HG02938 (cell line): ENCODE results near the gene DEF6.
"Not testable (repeated sequence)": the region's sequence is repeated elsewhere in the genome, so short reads cannot be mapped to it uniquely, and the experiment has no call there.

Experiments used
- ATAC-seq: cut with Tn5 transposase; IDR thresholded peaks from one replicate; pipeline ENCODE4 v1.9.1; 2021; ENCODE audit warnings: mild to moderate bottlenecking, moderate library complexity; ENCODE audit not compliant: unreplicated experiment

The DEF6 gene

DNA sequence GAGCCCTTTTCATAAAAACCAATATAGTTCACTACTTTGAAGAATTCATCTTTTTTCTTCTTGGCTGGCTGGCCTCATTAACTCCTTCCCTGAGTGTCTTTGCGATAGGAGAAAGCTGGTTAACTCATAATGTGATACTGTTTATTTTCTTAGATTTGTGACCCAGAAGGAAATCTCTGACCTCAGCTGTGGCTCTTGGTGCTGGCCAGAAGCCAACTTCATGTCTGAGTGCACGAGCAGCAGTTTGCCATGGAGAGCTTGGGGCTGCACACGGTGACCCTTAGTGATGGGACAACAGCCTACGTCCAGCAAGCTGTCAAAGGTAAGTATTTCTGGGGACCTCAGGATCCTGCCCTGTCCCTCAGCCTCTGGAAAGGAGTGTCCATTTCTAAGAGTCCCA is 16.7 kb upstream of the DEF6 start:
- ATAC-seq = no peak

DNA sequence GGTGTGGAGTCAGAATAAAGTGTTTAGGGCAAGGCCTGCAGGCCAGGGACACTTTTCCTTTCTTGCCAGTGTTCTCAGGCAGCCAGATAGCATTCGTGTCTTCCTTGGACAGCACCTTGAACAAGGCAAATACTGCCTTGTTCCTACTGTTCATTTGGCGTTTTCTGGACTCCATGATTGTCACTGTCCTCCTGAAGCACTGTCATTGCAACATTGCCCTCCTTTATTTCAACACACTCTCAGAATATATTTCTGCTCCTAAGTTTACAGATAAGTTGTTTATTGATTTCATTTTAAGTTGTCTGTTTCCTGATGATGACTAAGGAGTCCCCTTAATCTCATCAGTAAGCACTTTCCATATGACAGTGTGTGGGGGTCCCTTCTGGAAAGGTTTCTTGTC is 15.1 kb upstream of the DEF6 start:
- ATAC-seq = no peak

DNA sequence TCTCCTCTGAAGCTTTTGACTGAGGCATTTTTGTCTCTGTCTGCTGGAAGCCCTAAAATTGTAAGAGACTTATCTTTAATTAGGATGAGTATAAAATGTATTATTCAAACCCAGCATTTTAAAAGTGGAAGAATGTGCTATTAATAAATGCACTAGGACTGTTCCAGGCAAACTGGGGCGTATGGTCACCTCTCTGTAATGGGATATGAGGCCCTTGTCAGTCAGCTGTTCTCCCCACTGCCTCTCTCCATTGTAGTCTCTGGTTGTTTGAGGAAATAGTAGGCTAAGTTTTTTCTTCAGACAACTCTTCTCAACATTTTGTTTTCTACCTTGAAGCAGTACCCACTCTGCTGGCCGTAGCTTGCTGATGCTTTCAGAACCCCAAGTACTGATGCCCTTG is 14.3 kb upstream of the DEF6 start:
- ATAC-seq = no peak

DNA sequence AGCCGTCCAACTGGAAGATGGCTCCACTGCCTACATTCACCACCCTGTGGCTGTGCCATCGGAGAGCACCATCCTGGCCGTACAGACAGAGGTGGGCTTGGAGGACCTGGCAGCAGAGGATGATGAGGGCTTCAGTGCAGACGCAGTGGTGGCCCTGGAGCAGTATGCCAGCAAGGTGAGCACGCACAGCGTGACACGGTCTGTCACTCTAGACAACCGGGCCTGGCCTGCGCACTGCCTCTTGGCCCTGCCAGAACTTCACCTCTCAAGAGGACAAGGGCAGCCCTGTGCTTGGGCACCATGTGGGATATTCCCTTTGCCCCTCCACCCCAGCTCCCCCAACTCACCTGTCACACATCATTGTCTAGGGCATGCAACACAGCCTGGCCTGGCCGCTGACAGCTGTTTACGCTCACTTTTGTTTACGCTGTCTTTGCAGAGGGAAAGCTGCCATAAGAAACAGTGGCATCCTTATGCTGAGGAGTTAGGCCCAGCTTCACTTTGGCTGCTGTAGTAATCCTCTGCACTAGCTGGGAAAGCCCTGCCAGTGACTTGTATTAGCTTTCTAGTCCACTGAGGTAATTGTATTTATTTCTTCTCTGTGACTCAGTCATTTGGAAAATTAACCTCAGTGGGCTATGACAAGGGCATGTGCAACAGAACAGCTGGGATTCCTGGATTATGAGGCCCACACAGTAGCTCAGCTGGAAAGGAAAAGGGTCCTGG is 9.8 kb upstream of the DEF6 start:
- no peak for ATAC-seq

DNA sequence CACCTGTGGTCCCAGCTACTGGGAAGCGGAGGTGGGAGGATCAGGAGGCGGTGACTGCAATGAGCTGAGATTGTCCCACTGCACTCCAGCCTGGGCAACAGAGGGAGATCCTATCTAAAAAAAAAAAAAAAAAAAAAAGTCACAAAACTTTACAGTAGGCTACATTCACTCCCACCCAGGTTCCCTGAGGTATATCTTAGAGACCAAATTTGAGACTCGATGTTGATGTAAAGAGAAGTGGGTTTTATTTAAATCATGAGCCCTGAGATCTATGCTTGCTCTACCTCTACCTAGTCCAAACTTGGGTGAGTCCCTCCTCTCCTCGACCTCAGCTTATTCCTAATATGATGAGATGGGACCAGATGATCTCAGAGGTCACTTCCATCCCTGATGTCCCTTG is 8.8 kb upstream of the DEF6 start:
- no peak for ATAC-seq

DNA sequence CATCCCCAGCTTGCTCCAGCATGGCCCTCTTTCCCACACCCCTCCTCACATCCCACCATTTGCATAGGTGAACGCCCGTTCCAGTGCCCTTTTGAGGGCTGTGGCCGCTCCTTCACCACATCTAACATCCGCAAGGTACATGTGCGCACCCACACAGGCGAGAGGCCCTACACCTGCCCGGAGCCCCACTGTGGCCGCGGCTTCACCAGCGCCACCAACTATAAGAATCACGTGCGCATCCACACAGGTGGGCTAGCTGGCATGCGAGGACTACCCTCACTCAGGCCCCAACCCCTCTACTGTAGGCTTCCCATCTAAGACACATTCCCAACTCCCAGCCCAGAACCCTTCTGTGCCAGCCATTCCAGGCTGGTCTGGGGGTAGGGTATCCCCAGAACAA is 6.1 kb upstream of the DEF6 start:
- no peak for ATAC-seq

DNA sequence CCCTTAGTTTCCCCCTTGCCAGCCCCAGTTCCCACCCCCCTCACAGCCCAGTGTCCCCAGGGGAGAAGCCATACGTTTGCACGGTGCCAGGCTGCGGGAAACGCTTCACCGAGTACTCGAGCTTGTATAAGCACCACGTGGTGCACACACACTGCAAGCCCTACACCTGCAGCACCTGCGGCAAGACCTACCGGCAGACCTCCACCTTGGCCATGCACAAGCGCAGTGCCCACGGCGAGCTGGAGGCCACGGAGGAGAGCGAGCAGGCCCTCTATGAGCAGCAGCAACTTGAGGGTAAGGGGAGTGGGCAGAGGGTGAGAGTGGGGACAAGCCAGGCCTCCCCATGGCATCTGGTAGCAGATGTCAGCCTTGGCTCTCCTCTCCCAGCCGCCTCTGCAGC is 5.1 kb upstream of the DEF6 start:
- no peak for ATAC-seq

DNA sequence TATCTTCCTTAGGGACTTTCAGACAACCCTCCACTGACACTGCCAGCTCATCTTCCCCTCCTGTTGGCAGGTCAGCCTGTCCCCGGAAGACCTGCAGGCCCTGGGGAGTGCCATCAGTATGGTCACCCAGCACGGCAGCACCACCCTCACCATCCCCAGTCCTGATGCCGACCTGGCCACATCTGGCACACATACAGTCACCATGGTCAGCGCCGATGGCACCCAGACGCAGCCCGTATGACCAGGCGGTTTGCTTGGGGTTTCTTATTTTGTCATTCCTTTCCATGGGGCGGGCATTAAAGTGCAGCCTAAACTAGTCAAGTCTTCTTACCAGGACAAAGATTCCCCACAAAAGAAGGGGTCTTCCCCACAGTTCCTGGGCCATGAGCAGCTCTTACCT is 3.9 kb upstream of the DEF6 start:
- ATAC-seq = no peak

DNA sequence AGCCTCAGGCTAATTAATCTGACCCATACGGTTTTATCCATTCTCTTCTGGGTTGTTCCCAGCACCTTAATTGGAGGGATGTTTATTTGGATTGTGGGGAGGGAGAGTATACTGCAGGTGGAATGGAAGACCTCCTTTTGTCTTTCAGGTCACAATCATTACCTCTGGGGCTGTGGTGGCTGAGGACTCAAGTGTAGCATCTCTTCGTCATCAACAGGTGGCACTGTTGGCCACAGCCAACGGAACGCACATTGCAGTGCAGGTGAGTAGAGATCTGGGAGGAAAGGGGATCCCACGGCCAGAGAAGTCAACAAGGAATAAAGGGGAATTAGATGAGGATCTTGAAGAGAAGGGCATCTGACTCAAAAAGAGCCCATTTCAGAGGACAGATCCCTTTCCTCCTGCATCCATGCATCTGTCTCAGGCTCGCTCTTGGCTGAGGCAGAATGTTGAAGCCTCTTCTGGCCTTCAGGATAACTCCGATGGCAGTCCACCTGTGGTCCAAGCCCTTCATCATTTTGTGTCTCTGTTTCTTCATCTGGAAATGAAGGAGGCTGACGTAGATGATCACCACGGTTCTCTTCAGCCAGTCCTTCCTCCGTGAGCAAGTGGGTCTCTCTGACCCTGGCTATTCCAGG is 3.2 kb upstream of the DEF6 start:
- ATAC-seq = no peak

DNA sequence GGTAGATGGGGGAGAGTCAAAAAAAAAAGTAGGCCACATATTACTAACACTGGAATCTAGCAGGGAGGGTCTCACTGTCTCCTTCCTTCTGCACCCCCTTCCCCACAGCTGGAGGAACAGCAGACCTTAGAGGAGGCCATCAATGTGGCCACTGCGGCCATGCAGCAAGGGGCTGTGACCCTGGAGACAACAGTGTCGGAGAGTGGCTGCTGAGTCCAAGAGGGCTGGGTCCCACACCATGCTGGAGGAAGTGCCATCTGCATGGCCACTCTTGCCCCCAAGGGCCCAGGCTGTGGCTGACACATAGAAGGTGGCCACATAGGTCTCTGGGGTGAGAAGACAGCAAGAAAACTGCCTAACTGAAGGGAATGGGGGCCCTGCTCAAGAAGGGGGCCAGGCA is 2.6 kb upstream of the DEF6 start:
- no peak for ATAC-seq

DNA sequence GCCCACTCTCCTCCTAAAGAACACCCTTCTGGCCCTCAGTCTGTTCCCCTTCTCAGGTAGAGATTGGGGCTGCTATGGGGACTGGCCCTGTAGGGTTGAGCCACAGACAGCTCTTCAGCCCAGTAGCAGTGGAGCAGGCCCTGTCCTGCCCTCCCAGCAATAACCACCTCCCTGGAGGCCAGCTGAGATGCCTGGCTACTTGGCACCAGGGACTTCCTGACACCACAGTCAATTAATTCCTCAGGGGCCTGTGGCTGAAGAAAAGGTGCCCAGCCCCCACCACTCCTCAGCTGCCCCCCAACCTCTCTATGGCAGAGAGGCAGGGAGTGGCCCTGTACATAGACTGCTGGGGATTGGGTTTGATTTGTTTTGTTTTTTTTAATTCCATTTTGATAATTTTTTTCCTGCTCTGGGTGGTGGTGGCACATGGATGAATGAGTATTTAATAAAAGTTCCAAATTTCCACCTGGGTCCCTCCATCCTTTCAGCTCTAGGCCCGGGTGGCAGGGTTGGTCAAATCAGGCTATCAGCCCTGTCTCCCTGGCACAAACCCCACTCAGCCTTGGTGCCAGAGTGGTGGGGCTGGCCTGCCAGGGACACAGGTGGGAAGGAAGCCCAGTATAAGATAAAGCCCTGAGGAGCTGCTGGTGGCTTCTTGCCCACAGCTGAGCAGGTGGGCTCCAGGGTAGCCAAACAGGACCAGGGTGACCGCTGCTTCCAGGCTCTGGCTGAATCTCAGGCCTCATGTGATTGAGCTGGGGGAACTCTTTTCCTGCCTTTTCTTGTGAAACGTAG is 1.9 kb upstream of the DEF6 start:
- no peak for ATAC-seq

DNA sequence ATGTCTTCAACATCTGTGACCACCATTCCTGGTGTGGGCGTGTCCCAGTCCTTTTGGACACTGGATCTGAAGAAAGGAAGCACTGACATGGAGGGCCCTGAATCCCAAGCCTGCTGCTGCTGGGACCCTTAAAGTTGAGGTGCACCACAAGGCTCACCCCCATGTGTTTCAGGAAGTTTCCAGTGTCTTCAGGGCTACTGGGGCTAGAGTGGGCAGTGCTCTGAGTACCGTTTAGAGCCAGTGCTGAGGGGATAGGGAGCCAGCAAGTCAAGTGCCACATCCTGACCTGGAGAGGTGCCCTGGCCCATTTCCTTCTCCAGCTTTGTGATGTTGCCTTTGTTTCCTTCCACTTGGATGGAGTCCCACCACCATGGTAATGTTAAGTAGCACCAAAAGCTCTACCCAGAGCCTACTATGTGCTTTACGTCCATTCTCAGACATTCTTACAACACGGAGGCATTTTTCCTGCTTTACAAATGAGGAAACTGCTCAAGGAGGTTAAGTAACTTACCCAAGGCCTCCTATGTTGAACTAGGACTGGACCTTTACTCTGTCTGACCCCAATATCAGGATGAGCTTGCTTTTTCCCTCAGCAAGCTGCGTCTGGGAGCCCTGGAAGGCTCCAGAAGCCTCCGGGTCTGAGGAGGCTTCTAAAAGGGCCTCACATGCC is 552 bp upstream of the DEF6 start:
- ATAC-seq = no peak

DNA sequence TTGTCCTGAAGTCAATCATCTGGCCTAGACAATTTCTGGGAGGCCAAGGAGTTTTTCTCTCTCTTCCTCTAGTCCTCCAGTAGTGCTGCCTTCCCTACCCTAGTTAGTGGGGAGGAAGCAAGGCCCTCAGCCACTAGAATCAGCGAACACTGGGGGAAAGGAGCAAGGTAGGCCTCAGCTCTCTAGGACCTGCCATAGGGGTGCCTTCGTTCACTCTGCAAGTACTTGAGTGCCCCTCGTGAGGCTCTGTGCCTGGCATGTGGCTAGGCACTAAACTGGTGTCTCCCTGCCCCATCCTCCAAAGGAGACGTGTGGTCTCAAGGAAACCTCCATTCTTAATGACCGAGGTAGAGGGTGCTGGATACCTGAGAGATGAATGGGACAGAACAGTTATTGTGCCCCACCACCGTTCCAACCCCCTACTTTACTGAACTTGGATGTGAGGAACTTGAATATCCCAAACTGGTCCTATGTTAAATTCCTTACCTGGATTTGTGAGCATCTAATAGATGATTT is 1.1 kb downstream of the DEF6 start:
- ATAC-seq = no peak

DNA sequence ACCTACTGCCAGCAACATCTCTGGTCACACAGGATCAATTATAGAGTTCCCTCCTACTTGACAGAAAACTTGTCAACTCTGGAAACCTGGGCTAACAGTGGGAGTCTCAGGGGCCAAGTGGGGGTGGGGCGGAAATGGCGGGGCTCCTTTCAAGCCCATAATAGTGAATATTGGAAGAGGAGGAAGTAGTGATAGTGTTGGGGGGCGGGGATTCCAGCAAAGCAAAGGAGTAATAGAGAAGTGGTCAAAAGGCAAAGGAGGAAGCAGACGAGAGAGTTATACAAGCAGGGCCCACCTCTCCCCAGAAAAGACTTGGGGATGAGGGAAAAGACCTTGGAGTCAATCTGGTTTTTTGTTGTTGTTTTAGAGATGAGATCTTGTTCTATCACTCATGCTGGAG is 2.1 kb downstream of the DEF6 start:
- ATAC-seq = no peak

DNA sequence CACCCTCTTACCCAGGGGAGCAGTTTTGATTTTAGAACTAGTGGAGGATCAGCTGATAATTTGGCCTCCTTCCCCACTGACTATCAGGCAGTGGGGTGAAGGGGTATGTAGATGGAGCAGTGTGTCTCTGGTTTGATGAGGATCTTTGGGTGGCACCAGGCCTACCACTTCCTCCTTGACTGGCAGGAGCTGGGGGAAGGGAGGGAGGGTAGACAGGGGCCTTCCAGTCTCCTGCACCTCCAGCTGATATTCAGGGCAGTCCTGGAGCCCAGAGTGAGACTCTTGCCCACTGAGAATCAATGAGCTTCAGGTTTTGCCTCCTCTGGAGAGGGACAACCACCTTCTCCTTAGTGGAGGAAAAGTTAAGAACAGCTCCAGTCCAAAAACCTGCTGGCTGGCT is 3.2 kb downstream of the DEF6 start:
- no peak for ATAC-seq

DNA sequence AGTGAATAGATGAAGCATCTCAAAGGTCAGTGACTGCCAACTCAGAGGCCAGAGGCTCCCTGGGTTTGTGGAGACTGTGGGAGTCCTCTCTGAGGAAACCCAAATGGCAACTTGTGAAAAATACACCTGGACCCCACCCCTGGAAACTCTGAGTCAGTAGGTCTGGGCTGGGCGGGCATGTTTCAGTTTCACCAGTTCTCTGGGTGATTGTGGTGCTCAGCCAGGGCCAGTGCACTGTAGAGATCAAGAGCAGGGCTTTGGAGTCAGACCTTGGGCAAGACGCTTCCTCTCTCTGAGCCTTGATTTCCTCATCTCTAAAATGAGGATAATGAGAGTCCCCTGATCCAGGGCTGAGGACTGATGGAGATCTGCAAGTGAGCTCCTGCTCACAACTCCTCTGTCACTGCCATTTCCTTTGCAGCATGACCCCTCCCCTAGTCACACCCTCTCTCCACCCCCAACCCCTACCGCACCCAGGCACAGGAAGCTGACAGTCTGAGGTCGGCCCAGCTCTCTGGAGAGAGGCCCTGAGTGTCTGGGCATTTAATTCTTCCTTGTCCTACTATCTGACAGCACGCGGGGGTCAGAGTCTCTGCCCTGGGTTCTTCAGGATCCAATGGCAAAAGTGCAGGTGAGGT is 5.1 kb downstream of the DEF6 start:
- peak; percentile 68 for ATAC-seq

DNA sequence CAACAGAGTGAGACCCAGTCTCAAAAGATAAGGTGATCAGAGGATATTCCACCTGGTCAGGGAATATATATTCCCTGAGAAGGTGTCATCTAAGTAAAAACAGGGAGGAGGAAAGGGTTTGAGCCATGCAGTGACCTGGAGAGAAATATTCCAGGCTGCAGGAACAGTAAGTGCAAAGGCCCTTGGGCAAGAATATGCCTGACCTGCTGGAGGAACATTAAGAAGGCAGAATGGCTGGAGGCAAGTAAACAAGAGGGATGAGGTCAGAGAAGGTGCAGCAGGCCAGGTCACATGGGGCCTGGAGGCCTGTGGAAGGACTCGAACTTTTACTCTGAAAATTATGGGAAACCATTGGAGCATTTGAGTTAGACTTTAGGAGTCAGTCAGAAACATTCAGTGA is 6.7 kb downstream of the DEF6 start:
- no peak for ATAC-seq

DNA sequence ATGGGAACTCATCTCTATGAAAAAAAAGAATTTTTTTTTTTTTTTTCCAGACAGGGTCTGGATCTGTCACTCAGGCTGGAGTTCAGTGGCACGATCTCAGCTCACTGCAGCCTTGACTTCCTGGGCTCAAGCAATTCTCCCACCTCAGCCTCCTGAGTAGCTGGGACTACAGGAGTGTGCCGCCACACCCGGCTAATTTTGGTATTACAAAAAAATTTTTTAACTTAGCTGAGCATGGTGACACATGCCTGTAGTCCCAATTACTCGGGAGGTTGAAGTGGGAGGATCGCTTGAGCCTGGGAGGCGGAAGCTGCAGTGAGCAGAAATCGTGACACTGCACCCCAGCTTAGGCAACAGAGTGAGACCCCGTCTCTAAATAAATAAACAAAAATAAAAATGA is 7.5 kb downstream of the DEF6 start:
- ATAC-seq = no peak

DNA sequence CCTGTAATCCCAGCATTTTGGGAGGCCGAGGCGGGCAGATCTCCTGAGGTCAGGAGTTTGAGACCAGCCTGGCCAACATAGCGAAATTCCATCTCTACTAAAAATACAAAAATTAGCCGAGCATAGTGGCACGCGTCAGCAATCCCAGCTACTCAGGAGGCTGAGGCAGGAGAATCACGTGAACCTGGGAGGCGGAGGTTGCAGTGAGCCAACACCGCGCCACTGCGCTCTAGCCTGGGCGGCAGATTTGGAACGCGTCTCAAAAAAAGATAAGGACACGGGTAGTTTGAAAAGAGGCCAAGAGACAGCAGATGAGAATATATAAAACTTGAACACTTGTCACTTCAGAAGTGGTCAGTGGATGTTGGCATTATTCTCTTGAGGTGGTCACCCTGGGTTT is 9.5 kb downstream of the DEF6 start:
- ATAC-seq = not testable (repeated sequence)

DNA sequence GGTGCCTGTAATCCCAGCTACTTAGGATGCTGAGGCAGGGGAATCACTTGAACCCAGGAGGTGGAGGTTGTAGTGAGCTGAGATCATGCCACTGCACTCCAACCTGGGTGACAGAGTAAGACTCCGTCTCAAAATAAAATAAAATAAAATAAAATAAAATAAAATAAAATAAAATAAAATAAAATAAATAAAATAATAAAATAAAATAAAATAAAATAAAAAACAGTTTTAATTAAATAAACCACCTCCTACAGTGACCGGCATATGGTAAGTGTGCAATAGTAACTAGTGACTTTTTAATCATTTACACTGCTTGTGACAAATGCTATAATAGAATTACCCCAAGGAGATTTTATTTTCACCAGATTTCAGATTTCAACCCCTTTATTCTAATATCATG is 10.9 kb downstream of the DEF6 start:
- not testable (repeated sequence) for ATAC-seq
